ENCODE data around the gene DUS1L. TPM values are rescaled to one million over a fixed set of nuclear protein-coding genes. Genes with fewer than 3 reads are reported as not detected.

The DUS1L gene
- total RNA-seq, 6 experiments from 2014 or later, result 61.8 to 115 (median 89.9) TPM

- Histone ChIP-seq H3K36me3 (no peaks in the 10 kb centered on the region), H3K9me3 (no peaks in the 10 kb centered on the region), H3K27ac (peak overlapping the region; percentile 79 to 99 (median 99)), H3K4me3 (no peak overlapping the region), H3K27me3 (no peaks in the 10 kb centered on the region), H3K4me1 (peaks cover 0 to 95% (median 46%) of the 10 kb centered on the region in 4 donors)
- TF ChIP-seq CTCF (IDR thresholded peaks at IDR 0.05) (no peak), POLR2A (IDR thresholded peaks at IDR 0.05) (peak; percentile 39)
- WGBS (ENCODE audit: insufficient coverage, low coverage, low lambda C conversion rate, missing lambda C conversion rate), result 14% methylated on average over 7 of the region's 24 CpGs
- DNase-seq (peak; percentile 87 to 96 (median 96)), ATAC-seq (peak; percentile 30 to 37 (median 31))
- intact Hi-C loops (cut with DNase I), result no loop called here
Observed at GRCh38 chr17:82103553-82104451, 38.2 kb upstream of the DUS1L start.

GRCh38 chr17:82101767-82102679 lies 36.4 kb upstream of the DUS1L start:
- Histone ChIP-seq H3K36me3 (no peaks in the 10 kb centered on the region), H3K4me3 (peak overlapping the region in 2 of 3 donors; percentile 31 to 39), H3K27me3 (no peaks in the 10 kb centered on the region), H3K4me1 (peaks cover 0 to 79% (median 39%) of the 10 kb centered on the region in 4 donors), H3K9me3 (no peaks in the 10 kb centered on the region), H3K27ac (peak overlapping the region; percentile 79 to 99 (median 99))
- DNase-seq (peak; percentile 88 to 98 (median 97)), ATAC-seq (peak; percentile 35 to 63 (median 42))
- WGBS (ENCODE audit: insufficient coverage, low coverage, low lambda C conversion rate, missing lambda C conversion rate), result 31% methylated on average over 9 of the region's 18 CpGs
- intact Hi-C loops (cut with DNase I), result no loop called here
- no peak for TF ChIP-seq POLR2A (IDR thresholded peaks at IDR 0.05)

GRCh38 chr17:82101301-82101715 lies 35.7 kb upstream of the DUS1L start:
- WGBS (ENCODE audit: insufficient coverage, low coverage, low lambda C conversion rate, missing lambda C conversion rate), result no CpG with 5 or more reads among the region's 10 CpGs
- H3K36me3 ChIP-seq, result peaks cover 0 to 2% (median 0%) of the 10 kb centered on the region in 4 donors
- peaks cover 0 to 77% (median 33%) of the 10 kb centered on the region in 4 donors for H3K4me1 ChIP-seq
- peak; percentile 53 to 84 (median 84) for DNase-seq
- H3K27me3 ChIP-seq, result no peaks in the 10 kb centered on the region
- H3K27ac ChIP-seq, result peak overlapping the region; percentile 16 to 99 (median 92)
- H3K9me3 ChIP-seq, result no peaks in the 10 kb centered on the region
- ATAC-seq, result peak; percentile 6 to 17 (median 11)
- TF ChIP-seq CTCF (IDR thresholded peaks at IDR 0.05) (no peak), POLR2A (IDR thresholded peaks at IDR 0.05) (no peak)
- intact Hi-C loops (cut with DNase I), result no loop called here
- peak overlapping the region in 2 of 3 donors; percentile 31 to 39 for H3K4me3 ChIP-seq

GRCh38 chr17:82100502-82101298 lies 35.1 kb upstream of the DUS1L start:
- H3K4me3 ChIP-seq, result peak overlapping the region in 1 of 3 donors; percentile 39
- 34% methylated on average over 10 of the region's 35 CpGs for WGBS (ENCODE audit: insufficient coverage, low coverage, low lambda C conversion rate, missing lambda C conversion rate)
- ATAC-seq (no peak), DNase-seq (peak in 1 of 3 donors; percentile 24)
- intact Hi-C loops (cut with DNase I), result no loop called here
- H3K27ac ChIP-seq, result peak overlapping the region; percentile 16 to 99 (median 92)
- H3K4me1 ChIP-seq, result peaks cover 0 to 76% (median 31%) of the 10 kb centered on the region in 4 donors
- no peak for TF ChIP-seq POLR2A (IDR thresholded peaks at IDR 0.05)
- TF ChIP-seq CTCF (IDR thresholded peaks at IDR 0.05), result no peak
- peaks cover 0 to 8% (median 0%) of the 10 kb centered on the region in 4 donors for H3K36me3 ChIP-seq
- H3K27me3 ChIP-seq, result no peaks in the 10 kb centered on the region
- H3K9me3 ChIP-seq, result no peaks in the 10 kb centered on the region
